Smooth muscle cell (in vitro differentiated cells): ENCODE results near the gene EML4. TPM values are rescaled to one million over a fixed set of nuclear protein-coding genes. Genes with fewer than 3 reads are reported as not detected.

Experiments used
- DNase-seq: peaks from one replicate; lab custom pipeline; 2025; ENCODE audit not compliant: unreplicated experiment; lab: John Stamatoyannopoulos, UW
- H2AFZ ChIP-seq: fragments of 200-600 bp; sonication (generic); 2 replicates; pipeline ENCODE4 v1.6.0; 2016; ENCODE audit warnings: antibody characterized with exemption, low read depth, mild to moderate bottlenecking
- H3F3A ChIP-seq: fragments of 200-600 bp; sonication (generic); 2 replicates; pipeline ENCODE4 v1.6.0; 2017; ENCODE audit warnings: antibody characterized with exemption, low read depth
- H3K27ac ChIP-seq: fragments of 200-600 bp; sonication (generic); 2 replicates; pipeline ENCODE4 v1.5.1; 2016; ENCODE audit warnings: low read depth, mild to moderate bottlenecking
- H3K27me3 ChIP-seq: fragments of 200-600 bp; sonication (generic); 2 replicates; pipeline ENCODE4 v1.6.1; 2016; ENCODE audit warnings: low read depth, mild to moderate bottlenecking
- H3K36me3 ChIP-seq: fragments of 200-600 bp; sonication (generic); 2 replicates; pipeline ENCODE4 v1.5.1; 2016; ENCODE audit warnings: low read depth
- H3K4me1 ChIP-seq: fragments of 200-600 bp; sonication (generic); 2 replicates; pipeline ENCODE4 v1.5.1; 2016; ENCODE audit warnings: low read depth
- H3K4me2 ChIP-seq: fragments of 200-600 bp; sonication (generic); 2 replicates; pipeline ENCODE4 v1.6.0; 2016; ENCODE audit warnings: mild to moderate bottlenecking
- H3K4me3 ChIP-seq: fragments of 200-600 bp; sonication (generic); 2 replicates; pipeline ENCODE4 v1.5.1; 2016; ENCODE audit warnings: mild to moderate bottlenecking
- H3K79me2 ChIP-seq: fragments of 200-600 bp; sonication (generic); 2 replicates; pipeline ENCODE4 v1.6.0; 2016; ENCODE audit warnings: low read depth, mild to moderate bottlenecking
- H3K9ac ChIP-seq: fragments of 200-600 bp; sonication (generic); 2 replicates; pipeline ENCODE4 v1.6.0; 2016; ENCODE audit warnings: low read depth
- H3K9me3 ChIP-seq: fragments of 200-600 bp; sonication (generic); replicated peaks from 2 replicates; pipeline ENCODE4 v1.5.1; 2016; ENCODE audit warnings: low read depth
- H4K20me1 ChIP-seq: fragments of 200-600 bp; sonication (generic); 2 replicates; pipeline ENCODE4 v1.6.0; 2016; ENCODE audit warnings: low read depth
- CTCF ChIP-seq: fragments of 200-600 bp; sonication (generic); IDR thresholded peaks from 2 replicates; pipeline ENCODE4 v1.5.1; 2017; ENCODE audit warnings: borderline replicate concordance, mild to moderate bottlenecking, antibody characterized with exemption; ENCODE audit not compliant: insufficient read depth, poor library complexity, severe bottlenecking
- WGBS: methylation state at CpG from one replicate; pipeline ENCODE4 v1.1.7; 2016; ENCODE audit warnings: low lambda C conversion rate; 5-methylcytosine and 5-hydroxymethylcytosine counted together
- polyA plus RNA-seq: library from polyadenylated mRNA; unstranded; fragments of >200 nt; fragmentation: Nextera tagmentation; extraction: Ambion mirVana; gene quantifications from 2 replicates; pipeline ENCODE4 v1.2.1, GENCODE V29; 2016
- total RNA-seq: library from RNA; depleted of rRNA; stranded (reverse); fragments of >200 nt; gene quantifications from 2 replicates; pipeline ENCODE4 v1.2.3, GENCODE V29; 2014

EML4 gene
- total and polyA plus RNA-seq, 2 experiments from 2014 or later: 33.6 to 46.2 TPM

DNA sequence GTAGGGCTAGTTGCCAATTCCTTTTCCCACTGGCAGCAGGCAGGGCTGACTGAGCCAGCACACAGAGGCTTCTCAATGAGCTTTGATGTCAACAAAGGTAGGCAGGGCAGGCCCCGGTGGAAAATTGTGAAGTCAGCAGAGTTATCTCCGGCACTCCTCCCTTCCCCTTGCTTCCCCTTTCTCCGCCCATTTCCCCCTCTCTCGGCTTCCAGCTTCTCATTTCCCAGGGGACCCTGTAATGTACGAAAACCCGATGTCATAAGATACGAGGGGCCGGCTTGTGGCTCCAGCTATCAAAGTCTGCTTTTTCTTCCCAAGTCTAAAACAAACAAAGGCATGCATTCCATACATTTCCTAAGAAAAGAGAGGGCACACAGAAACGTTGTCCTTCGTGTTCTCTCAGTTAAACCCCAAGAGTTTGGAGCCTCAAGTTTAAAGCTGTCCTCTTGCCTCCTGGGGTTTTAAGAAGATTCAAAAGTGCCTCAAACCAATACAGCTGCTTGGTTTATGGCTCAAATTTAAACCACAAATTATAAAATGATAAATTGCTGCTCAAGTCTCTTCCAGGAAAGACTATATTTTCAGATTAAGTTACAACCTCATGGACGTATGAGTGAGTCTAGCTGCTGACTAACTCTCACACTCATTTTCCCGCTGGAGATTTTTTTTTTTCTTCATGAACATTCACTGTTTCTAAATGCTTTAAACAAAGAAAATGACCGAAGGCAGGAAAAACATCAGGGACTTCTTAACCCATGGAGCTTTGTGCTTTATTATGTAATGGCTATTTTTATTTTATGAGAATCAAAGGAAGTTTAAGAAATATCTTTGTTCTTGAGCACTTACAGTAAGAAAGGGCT is 27.2 kb upstream of the EML4 start:
- DNase-seq: no peak
- peak overlapping the region; percentile 83 for H2AFZ ChIP-seq
- peak overlapping the region; percentile 55 for H3K9ac ChIP-seq
- TF ChIP-seq CTCF: no peak
- 4% methylated on average over 13 of the region's 13 CpGs for WGBS
- peaks cover 30% of the 10 kb centered on the region for H3K4me1 ChIP-seq
- H3K4me2 ChIP-seq: peak overlapping the region; percentile 84
- no peaks in the 10 kb centered on the region for H3K27me3 ChIP-seq
- no peaks in the 10 kb centered on the region for H3K79me2 ChIP-seq
- H3K27ac ChIP-seq: peak overlapping the region; percentile 89
- peaks cover 26% of the 10 kb centered on the region for H3F3A ChIP-seq
- H3K4me3 ChIP-seq: peak overlapping the region; percentile 40
- H3K36me3 ChIP-seq: no peaks in the 10 kb centered on the region
- no peaks in the 10 kb centered on the region for H3K9me3 ChIP-seq
- no peaks in the 10 kb centered on the region for H4K20me1 ChIP-seq

DNA sequence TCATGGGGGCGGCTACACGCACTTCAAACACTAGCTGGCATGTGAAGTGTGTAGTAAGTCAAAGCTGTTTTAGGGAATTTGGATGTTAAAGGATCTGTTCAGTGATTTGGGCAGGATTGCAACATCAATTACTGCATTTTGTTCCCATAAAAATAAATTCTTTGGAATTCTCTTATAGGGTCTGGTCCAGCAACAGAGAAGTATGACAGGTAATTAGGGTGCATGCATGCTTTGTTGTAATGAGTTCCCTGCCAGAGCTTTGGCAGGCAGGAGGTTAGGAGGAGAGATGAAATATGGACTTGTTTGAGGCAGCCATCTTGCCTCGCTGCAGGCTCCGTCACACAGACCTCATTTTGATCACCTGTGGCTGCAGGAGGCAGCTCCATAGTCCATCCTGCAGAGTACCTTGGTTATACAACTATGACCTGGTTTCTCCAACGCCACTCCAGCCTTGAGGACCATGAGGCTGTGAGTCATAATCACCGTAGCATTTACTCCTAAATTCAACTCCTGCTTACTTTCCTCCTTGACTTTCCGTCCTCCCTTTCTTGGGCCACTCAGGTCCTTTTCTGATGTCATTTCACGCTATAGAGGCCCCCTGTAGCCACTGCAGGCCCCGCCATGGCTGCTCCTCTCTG is 26.5 kb upstream of the EML4 start:
- WGBS: 65% methylated on average over 9 of the region's 9 CpGs
- Histone ChIP-seq H3K9me3 (no peaks in the 10 kb centered on the region), H3K27ac (peak overlapping the region; percentile 89), H3K9ac (peak overlapping the region; percentile 55), H2AFZ (peak overlapping the region; percentile 83), H3K27me3 (no peaks in the 10 kb centered on the region), H3K79me2 (no peaks in the 10 kb centered on the region), H3K4me2 (peak overlapping the region; percentile 84), H4K20me1 (no peaks in the 10 kb centered on the region), H3K36me3 (no peaks in the 10 kb centered on the region), H3F3A (peaks cover 31% of the 10 kb centered on the region), H3K4me3 (peak overlapping the region; percentile 40), H3K4me1 (peaks cover 30% of the 10 kb centered on the region)
- TF ChIP-seq CTCF: no peak
- no peak for DNase-seq

DNA sequence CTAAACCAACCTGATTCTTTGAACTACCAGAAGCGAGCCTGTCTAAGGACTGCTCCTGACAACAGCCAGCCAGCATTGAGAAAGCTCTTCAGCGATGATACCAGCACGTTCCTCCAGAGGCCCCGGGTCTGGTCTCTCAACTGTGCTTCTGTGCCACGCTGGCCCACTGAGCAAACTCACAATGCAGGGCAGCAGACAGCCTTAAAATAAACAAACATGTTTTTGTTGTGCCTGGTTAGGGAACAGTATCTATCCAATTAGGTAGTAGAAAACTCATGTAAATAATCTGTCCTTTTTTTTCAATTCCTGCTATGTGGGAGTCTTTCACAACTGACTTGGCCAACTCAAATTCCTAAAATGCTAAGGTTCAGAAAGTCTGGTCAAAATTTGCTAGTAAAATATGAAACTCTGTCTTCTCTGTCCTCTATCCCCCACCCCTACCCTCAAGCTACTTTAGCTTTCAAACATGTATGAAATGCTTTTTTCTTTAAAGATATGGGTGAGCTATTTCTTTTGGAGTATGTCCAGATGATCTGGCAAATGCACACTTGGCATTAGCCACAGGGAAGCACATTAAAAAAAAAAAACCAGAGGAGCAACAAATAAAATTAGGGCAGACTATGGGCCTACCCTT is 21.4 kb upstream of the EML4 start:
- 39% methylated on average over 5 of the region's 5 CpGs for WGBS
- H3K4me2 ChIP-seq: peak overlapping the region; percentile 57
- peak overlapping the region; percentile 46 for H2AFZ ChIP-seq
- H3K79me2 ChIP-seq: no peaks in the 10 kb centered on the region
- H3K4me3 ChIP-seq: no peak overlapping the region
- H3K9ac ChIP-seq: peak overlapping the region; percentile 12
- H3K27ac ChIP-seq: peak overlapping the region; percentile 74
- no peaks in the 10 kb centered on the region for H3K27me3 ChIP-seq
- H3F3A ChIP-seq: peaks cover 9% of the 10 kb centered on the region
- no peak for TF ChIP-seq CTCF
- H3K9me3 ChIP-seq: no peaks in the 10 kb centered on the region
- no peaks in the 10 kb centered on the region for H3K36me3 ChIP-seq
- no peaks in the 10 kb centered on the region for H4K20me1 ChIP-seq
- peaks cover 6% of the 10 kb centered on the region for H3K4me1 ChIP-seq
- DNase-seq: no peak
